K562 treated with DMSO at 1 percent for 4 hours (cell line): ENCODE measurements around the gene BUB1B. TPM values are rescaled to one million over a fixed set of nuclear protein-coding genes. Genes with fewer than 3 reads are reported as not detected.

Experiments
- total RNA-seq: library from RNA; unstranded; fragments of 300-600 nt; gene quantifications from 2 replicates; pipeline ENCODE4 v1.2.3, GENCODE V29; 2022; ENCODE audit not compliant: insufficient read depth

BUB1B gene, protein sequence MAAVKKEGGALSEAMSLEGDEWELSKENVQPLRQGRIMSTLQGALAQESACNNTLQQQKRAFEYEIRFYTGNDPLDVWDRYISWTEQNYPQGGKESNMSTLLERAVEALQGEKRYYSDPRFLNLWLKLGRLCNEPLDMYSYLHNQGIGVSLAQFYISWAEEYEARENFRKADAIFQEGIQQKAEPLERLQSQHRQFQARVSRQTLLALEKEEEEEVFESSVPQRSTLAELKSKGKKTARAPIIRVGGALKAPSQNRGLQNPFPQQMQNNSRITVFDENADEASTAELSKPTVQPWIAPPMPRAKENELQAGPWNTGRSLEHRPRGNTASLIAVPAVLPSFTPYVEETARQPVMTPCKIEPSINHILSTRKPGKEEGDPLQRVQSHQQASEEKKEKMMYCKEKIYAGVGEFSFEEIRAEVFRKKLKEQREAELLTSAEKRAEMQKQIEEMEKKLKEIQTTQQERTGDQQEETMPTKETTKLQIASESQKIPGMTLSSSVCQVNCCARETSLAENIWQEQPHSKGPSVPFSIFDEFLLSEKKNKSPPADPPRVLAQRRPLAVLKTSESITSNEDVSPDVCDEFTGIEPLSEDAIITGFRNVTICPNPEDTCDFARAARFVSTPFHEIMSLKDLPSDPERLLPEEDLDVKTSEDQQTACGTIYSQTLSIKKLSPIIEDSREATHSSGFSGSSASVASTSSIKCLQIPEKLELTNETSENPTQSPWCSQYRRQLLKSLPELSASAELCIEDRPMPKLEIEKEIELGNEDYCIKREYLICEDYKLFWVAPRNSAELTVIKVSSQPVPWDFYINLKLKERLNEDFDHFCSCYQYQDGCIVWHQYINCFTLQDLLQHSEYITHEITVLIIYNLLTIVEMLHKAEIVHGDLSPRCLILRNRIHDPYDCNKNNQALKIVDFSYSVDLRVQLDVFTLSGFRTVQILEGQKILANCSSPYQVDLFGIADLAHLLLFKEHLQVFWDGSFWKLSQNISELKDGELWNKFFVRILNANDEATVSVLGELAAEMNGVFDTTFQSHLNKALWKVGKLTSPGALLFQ
- total RNA-seq: 27.4 and 37.9 TPM in 2 replicates

DNA sequence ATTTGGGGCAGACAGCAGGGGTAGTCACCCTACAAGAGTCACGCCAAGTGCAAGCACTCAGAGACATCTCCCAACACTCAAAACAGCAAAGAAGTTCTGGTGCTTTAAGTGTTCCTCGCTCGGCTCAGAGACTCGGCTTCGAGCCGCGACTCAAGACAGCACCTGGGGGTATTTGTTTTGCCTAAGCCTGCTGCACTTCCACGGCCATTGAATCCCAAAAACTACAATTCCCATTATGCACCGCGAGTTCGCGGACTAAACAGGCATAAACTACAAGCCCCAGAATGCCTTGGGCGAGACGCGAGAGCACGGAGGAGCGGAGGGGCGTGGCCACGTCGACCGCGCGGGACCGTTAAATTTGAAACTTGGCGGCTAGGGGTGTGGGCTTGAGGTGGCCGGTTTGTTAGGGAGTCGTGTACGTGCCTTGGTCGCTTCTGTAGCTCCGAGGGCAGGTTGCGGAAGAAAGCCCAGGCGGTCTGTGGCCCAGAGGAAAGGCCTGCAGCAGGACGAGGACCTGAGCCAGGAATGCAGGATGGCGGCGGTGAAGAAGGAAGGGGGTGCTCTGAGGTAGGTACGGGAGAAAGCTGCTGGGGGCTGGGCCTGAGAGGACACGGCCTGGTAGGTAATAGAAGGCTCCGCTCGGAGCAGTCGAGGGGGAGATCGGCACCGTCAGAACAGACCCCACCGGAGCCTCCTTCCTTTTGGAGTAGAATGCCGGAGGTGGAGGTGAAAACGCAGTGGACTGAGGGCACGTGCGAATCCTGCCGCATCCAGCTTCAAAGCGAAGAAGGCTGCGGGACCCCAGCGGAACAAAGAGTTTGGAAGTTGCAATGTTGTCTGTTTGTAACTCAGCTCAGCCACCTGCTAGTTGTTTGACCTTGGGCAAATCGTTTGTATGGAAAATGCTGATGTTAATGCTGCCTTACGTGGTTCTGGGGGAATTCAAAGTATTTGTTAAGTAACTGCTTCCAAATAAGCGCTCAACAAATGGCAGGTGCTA, at the start of gene BUB1B:
TSS of gene BUB1B (plus strand) at position 381 of the 1,000 bp plus-strand sequence. CDS start at position 533, 152 bp downstream.

DNA sequence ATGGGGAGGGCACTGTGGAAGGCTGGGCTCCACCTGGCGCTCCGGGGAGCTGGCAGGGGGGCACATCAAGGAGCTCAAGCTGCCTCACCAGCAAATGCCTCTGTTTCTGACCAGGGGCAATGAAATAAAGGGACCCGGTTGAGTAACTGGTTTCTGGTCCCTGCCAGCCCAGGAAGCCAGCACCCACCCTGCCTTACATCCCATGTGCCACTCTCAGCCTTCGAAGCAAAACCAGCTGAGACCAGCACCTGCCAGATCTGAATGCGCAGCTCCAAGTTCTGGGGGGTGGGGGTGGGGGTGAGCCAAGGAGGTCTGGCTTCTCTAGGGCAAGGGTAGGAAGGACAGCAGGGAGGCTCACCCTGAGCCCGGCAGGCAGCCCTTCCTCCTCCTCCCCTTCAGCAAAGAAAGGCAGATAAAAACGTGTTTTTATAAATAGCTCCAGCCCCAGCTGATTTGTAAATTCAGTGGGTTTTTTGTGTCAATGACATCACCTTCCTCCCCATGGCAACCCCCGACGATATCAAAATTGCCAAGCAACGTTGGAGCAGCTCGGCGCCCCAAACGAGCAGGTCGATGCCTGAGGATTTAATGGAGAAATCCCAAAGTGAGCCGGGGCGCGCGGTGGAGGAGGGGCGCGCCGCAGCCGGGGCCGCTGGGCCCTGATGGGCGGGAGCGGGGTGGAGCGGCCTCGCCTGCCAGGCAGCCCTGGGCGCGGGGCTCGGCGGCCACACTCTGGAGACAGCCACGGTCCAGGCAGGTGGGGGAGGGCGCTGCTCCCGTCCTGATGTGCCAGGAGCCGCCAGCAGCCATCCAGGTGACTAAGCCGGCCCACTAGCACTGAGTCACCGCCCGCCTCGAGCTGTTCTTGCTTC, 77.9 kb downstream of the BUB1B start, which contains the start of gene PAK6:
TSS of gene PAK6 (plus strand) at position 532 of the 872 bp plus-strand sequence. CDS start 25,723 bp downstream, outside the sequence.

Other genes with a start within 250 kb of the BUB1B start
- gene GPR176, start 240.8 kb upstream of the BUB1B start, total RNA-seq: 3.4 and 3.5 TPM in 2 replicates
- gene EIF2AK4, start 227.0 kb upstream of the BUB1B start, total RNA-seq: 25.0 and 37.1 TPM in 2 replicates
- 256 and 305 TPM in 2 replicates for gene SRP14, start 121.9 kb upstream of the BUB1B start, total RNA-seq
- 6.7 and 9.7 TPM in 2 replicates for gene BMF, start 52.2 kb upstream of the BUB1B start, total RNA-seq
- 0.36 TPM in 1 of 2 replicates, not detected in the other for gene PAK6, start 78.0 kb downstream of the BUB1B start, total RNA-seq
- gene ANKRD63, start 122.0 kb downstream of the BUB1B start, total RNA-seq: 1.1 TPM in 1 of 2 replicates, not detected in the other
- gene PLCB2, start 146.9 kb downstream of the BUB1B start, total RNA-seq: 9.6 and 13.9 TPM in 2 replicates
- gene INAFM2, start 162.6 kb downstream of the BUB1B start, total RNA-seq: 17.2 and 18.2 TPM in 2 replicates
- 0.57 TPM in 1 of 2 replicates, not detected in the other for gene CCDC9B, start 179.9 kb downstream of the BUB1B start, total RNA-seq
- gene PHGR1, start 190.0 kb downstream of the BUB1B start, total RNA-seq: not detected in 2 replicates
- not detected in 2 replicates for gene DISP2, start 197.2 kb downstream of the BUB1B start, total RNA-seq
- gene KNSTRN, start 221.7 kb downstream of the BUB1B start, total RNA-seq: 14.9 and 20.8 TPM in 2 replicates
- gene IVD, start 244.7 kb downstream of the BUB1B start, total RNA-seq: 1.9 and 3.5 TPM in 2 replicates